Left forelimb (tissue), 1 donor: ENCODE measurements around the gene COBL.

Experiments
- DNase-seq: peaks from one replicate; pipeline ENCODE4 v3.0.0-alpha.2; 2018; ENCODE audit warnings: low spot score

COBL gene

DNA sequence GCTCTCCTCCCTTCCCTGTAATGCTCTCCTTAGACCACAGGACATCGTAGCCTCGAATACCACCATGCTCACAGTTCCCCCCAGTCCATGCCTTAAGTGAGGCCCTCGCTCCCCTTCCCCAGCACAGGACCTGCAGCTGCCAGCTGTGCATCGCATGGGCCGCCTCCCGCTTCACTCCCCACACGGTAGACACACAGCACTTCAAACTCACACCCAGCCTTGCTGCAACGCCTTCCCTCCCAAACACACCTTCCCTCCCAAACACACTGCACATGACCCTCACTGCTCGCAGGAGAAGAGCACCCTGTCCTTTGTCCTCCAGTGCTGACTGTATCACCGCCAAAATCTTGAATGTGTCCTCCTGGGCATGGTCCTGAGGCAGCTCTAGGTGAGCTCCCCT, 42.6 kb downstream of the COBL start:
- no peak for DNase-seq

DNA sequence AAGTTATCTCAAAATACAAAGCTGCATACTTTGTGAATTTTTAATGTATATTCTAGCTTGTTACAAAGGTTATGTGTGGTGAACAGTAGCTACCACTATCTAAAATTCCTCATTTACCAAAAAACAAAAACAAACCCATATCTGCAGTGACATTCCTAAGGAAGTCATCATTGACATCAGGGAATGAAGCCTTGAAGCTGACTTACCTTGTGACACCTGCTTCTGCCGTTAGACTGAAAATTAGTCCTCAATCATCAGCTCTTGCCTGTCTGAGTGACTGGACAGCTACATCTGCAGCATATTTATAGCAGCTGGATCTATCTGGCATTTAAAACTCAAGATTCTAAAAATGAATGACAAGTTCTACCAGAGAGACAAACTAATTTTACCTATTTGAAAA, 43.2 kb downstream of the COBL start:
- DNase-seq = no peak

DNA sequence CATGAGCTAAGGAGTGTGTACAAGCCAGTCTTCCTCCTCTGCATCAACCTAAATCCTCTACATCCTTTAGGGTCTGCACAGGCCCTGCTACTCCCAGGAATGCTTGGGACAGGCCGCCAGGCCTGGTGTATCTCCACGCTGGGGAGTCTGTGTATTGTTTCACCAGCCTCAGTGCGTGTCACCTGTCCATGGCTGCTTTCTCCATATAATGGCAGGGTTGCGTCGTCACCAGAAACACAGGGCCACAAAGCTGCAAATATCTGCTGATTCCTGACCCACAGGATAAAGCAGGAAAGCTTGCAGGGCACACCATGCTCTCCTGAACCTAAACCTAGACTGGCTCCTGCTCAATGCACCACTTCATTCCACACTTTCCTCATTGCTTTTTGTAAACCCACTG, 45.6 kb downstream of the COBL start:
- DNase-seq = no peak

DNA sequence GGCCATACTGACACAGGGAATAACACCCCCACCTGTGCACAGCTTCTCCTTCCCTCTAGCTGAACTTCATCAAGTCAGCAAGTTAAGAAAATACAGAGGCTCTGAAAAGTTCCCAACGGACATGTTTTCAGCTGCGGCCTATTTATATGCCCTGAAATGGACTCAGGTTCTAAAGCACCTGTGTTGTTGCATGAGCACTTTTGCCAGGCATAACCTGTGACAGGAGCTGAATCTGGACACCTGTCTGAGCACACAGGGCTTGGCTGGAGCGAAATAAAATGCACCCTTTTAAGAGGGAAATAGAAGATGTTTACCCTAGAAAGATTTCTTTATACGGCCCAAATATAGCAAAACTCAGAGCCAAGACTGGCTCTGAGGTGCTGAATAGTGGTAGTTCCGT, 46.7 kb downstream of the COBL start:
- DNase-seq = no peak

GRCh38 chr7:51269321-51269720, 47.3 kb downstream of the COBL start:
- no peak for DNase-seq

- DNase-seq = no peak
Measured at GRCh38 chr7:51268859-51269258, 47.8 kb downstream of the COBL start.

GRCh38 chr7:51267169-51267568, 49.4 kb downstream of the COBL start:
- DNase-seq = no peak

DNA sequence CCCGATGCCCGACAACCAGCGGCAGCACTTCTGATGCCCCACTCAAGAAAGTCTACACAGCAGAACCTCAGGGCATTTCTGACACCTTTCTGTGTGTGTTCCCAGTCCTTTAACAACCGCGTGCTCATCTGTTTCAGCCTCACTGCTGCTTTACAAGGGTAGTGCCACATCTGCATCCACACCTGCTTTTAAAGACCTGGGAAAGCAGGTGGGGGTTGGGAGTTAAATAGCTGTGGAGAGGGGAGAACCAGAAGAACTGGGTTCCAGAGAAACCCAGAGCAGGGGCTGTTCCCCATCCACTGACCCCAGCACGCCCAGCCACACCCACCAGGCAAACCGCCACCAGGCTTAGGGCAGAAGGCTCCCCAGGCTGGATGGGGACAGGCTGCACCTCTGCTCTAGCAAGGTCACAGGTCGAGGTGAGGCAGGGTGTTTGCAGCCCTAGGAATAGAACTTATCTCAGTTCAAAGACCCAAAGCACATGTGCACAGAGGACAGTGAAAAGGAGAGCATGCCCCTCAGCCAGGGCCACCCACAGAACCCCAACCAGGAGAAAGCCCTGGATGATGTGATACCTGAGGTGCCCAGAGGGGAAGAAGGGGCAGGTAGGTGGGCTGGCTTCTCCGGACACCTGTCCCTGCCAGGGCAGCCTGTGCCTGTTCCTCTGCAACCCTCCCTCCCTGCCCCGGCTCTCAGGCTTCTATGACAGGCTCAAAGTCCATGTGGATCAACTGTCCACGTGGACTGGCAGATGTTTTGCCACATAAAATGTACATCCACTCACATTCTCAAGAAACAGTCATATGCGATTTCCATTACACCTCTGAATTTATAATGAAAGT, 51.3 kb downstream of the COBL start:
- no peak for DNase-seq

- DNase-seq = no peak
Measured at GRCh38 chr7:51263631-51264484, 52.8 kb downstream of the COBL start.

DNA sequence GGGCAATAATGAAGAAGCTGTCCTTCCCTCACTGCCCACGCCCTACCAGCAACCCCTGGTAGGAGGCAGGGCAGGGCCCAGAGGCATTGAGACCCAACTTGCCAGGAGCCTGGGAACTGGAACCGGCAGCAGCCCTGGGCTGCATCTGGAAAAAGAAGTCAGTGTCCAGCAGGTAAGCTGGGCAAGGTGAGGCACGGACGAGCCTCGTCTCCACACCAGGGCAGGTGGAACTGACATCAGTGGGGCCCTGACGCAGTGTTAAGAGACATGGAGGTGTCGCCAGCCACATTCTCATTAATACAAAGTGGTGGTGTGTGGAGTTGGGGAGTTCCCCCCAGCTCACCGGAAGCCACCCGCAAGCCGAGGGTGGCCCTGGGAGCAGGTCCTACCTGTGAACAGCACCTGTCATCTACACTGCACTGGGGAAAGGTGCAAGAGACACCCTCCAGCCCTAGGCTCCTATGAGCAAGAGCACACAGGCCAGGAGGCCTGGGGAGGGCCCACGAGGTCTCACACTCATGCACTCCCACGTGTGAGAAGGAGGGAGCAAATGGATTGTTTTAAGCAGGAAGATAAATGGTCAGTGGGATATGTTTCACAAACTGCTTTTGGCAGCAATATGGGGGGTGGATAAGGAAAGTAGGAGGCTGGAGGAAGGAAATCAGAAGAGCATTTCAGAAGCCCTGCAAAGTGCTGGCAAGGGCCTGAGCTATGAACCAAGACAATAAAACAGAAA, 53.6 kb downstream of the COBL start:
- no peak for DNase-seq

DNA sequence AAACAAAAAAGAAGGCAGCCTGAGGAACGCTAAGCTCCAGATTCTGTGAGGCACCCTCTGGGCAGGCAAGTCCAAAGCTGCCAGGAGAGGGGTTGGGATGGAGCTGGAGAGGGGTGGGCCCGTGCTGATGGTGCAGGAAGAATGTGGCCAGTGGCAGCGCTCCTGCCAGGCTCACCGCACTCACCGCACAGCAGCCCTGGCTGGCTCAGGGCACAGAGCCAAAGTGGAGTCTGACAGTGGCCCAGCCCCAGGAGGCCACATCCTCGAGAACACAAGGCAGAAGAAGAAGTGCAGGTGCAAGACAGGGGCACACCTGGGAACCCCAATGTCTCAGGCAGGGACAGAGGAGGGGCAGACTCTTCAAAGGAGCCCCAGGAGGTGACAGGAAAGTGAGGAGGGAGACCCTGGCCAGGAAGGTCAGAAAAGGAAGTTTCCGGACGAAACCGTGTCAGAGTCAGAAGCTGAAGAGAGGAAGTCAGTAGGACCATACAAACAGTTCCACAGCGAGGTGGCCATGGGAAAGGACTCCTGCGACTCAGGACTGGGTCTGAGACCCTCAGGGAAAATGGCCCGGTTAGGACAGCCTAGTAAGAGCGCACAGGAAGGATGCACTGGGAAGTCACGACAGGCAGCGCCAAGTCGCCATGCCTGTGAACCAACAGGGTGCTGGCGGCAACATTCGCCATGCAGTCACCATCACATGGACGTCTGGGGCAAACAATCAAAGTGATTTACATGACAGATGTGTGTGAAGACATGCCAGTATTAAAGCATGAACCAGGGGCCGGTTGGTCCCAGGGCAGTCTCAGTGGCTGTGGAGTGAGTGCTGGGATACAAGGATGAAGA, 54.4 kb downstream of the COBL start:
- DNase-seq = no peak

GRCh38 chr7:51261117-51261835, 55.3 kb downstream of the COBL start:
- DNase-seq = no peak

DNA sequence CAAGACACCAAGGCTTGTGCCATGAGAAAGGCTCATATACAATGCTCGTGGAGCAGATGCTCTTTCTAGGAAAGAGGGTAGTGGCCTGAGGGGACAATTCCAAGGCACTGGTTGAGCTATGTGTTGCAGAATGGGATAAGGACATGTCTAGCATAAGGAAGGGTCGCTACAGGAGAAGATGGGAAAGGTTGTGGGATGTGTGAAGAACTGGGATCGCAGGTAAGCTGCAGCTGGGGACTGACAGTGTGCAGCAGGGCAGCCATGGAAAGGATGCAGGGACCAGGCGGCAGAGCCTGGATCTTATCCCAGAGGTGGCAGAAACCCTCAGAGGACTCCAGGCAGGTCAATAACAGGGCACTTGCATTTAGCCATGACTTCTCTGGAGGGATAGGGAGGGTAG, 56.1 kb downstream of the COBL start:
- no peak for DNase-seq

DNA sequence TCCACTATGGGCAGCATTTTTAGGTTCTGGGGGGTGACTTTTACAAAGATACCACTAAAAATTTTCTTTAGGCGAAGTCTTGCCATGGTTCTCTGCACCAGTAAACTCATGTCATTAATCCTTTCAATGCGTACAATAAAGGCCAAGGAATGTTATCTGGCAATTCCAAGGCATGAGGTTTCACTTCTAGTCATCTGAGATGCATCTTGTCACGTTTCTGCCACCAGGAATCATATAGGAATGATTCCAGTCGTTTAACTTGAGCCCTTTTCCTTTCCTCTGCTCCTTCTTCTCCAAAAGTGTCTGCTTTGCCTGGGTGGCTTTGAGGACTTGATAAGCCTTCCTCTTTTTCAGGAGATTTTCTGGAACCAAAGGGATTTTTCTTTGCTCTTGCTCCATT, 56.8 kb downstream of the COBL start:
- DNase-seq = no peak

GRCh38 chr7:51256916-51257315, 59.7 kb downstream of the COBL start:
- no peak for DNase-seq

DNA sequence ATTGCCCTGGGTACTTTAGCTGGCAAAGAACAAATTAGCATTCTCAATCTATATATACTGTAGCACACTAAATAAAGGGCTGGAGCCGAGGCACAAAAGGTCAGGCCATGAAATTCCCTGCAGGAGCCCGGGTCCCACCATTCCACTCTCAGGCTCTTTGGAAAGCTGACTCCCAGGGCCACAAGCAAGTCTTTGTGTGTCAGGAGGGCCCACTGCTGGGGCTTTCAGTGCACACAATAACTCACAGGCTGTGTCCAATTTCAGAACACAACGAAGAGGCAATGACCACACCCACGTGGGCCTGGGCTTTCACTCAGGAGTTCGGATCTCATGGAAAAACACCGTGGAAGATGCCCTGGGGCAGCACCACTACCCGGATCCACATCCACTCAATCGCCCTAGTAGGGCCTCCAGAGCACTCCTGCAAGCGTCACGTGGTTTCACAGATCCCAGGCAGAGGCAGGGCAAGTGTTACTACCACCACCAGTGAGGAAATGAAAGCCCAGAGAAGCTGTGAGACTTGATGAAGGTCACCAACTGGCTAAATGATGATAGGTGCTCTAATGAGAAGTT, 60.3 kb downstream of the COBL start:
- DNase-seq = no peak

GRCh38 chr7:51255536-51256208, 60.9 kb downstream of the COBL start:
- no peak for DNase-seq

DNA sequence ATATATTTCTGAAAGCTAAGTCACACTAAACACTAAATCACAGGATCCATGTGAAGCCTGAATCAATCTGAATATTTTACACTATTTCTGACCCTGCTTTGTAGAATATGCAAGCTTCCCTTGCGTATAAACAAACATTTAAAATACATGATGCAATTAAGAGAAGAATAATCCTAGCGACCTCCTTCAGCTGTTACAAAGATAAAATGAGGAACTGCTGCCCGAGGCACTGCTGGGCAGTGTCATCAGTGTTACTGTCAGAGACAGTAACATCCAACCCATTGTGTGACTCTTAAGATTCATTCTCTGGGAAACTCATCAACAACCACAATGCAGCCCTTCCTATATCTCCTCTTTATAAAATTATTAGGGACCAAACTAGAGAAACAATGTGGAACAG, 61.6 kb downstream of the COBL start:
- no peak for DNase-seq

GRCh38 chr7:51253157-51253556, 63.5 kb downstream of the COBL start:
- no peak for DNase-seq

DNA sequence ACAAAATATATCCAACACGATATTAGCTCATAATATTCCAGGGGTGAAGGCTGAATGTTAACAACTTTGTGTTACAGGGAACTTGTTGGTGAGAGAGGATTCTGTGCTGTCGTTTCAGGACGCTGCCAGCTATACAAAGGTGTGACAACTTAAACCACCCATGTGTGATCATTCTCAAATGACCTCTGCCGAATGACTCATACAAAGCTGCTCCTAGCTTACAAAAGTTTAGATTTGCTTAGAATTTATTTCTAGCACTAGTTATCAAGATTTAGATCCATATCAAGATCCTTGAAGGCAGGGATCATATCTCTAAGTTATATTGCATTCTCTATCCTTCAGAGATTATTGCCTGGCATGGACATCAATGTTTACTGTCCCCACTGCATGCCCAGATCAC, 65.3 kb downstream of the COBL start:
- DNase-seq = no peak
